CD14-positive monocyte (primary cell): ENCODE data around the gene SPG21. TPM values are rescaled to one million over a fixed set of nuclear protein-coding genes. Genes with fewer than 3 reads are reported as not detected.
"Not testable (repeated sequence)": the region's sequence is repeated elsewhere in the genome, so short reads cannot be mapped to it uniquely, and the experiment has no call there.

Experiments
- DNase-seq, 3 donors: peaks; one replicate each; pipeline ENCODE4 v3.0.0-alpha.2; 2011 to 2022
- H2AFZ ChIP-seq: 2 replicates; pipeline ENCODE4 v1.6.0; 2012; ENCODE audit warnings: mild to moderate bottlenecking, low read depth, low read length, inconsistent platforms; ENCODE audit not compliant: insufficient read depth, poor library complexity, severe bottlenecking
- H3K27ac ChIP-seq, 2 donors: 1 replicate in 1 of 2; 2 replicates in 1 of 2; pipeline ENCODE4 v1.5.1; 2012 to 2013; ENCODE audit warnings: low read length in 2 of 2, control low read depth in 1 of 2, inconsistent platforms in 1 of 2, low read depth in 1 of 2, mild to moderate bottlenecking in 1 of 2
- H3K27me3 ChIP-seq, 2 donors: one replicate each; pipeline versions ENCODE4 v1.6.0 to v1.6.1; 2011 to 2013; ENCODE audit warnings: low read length in 2 of 2; ENCODE audit not compliant: control insufficient read depth in 2 of 2, insufficient read depth in 2 of 2
- H3K36me3 ChIP-seq, 2 donors: replicated peaks in 1 of 2; 1 replicate in 1 of 2; 2 replicates in 1 of 2; pipeline versions ENCODE4 v1.5.1 to v1.6.1; 2012 to 2013; ENCODE audit warnings: low read length in 2 of 2, control low read depth in 1 of 2, inconsistent platforms in 1 of 2, mild to moderate bottlenecking in 1 of 2; ENCODE audit not compliant: insufficient read depth in 2 of 2, control insufficient read depth in 1 of 2
- H3K4me1 ChIP-seq, 2 donors: 1 replicate in 1 of 2; 2 replicates in 1 of 2; pipeline versions ENCODE4 v1.5.1 to v1.6.1; 2012 to 2013; ENCODE audit warnings: low read length in 2 of 2, control low read depth in 1 of 2, inconsistent platforms in 1 of 2, mild to moderate bottlenecking in 1 of 2, moderate library complexity in 1 of 2; ENCODE audit not compliant: insufficient read depth in 2 of 2, control insufficient read depth in 1 of 2
- H3K4me2 ChIP-seq: replicated peaks from 2 replicates; pipeline ENCODE3; 2012; ENCODE audit warnings: low read length, moderate library complexity, mild to moderate bottlenecking; ENCODE audit not compliant: poor library complexity, severe bottlenecking; ENCODE audit errors: extremely low read depth
- H3K4me3 ChIP-seq, 3 experiments: fragments of 200-600 bp in 1 of 3; sonication (generic) in 1 of 3; replicated peaks in 1 of 3; 1 replicate in 2 of 3; 2 replicates in 1 of 3; pipeline ENCODE4 v1.5.1; 2011 to 2013; ENCODE audit warnings: low read length in 3 of 3, mild to moderate bottlenecking in 3 of 3, control low read depth in 2 of 3, low read depth in 2 of 3, inconsistent platforms in 1 of 3, moderate library complexity in 1 of 3
- H3K79me2 ChIP-seq: 2 replicates; pipeline ENCODE4 v1.6.0; 2012; ENCODE audit warnings: mild to moderate bottlenecking, control low read depth, inconsistent platforms, low read length, moderate library complexity; ENCODE audit not compliant: insufficient read depth
- H3K9ac ChIP-seq: 2 replicates; pipeline ENCODE4 v1.6.0; 2017; ENCODE audit warnings: low read length, mild to moderate bottlenecking; ENCODE audit not compliant: insufficient read depth, poor library complexity, severe bottlenecking
- H3K9me3 ChIP-seq, 2 donors: replicated peaks in 1 of 2; 1 replicate in 1 of 2; 2 replicates in 1 of 2; pipeline versions ENCODE4 v1.5.1 to v1.6.1; 2012 to 2013; ENCODE audit warnings: low read length in 2 of 2, control low read depth in 1 of 2; ENCODE audit not compliant: control insufficient read depth in 1 of 2, insufficient read depth in 1 of 2
- H4K20me1 ChIP-seq: 2 replicates; pipeline ENCODE4 v1.6.0; 2012; ENCODE audit warnings: mild to moderate bottlenecking, low read length, control low read depth, moderate library complexity; ENCODE audit not compliant: insufficient read depth
- H3K27ac Mint-ChIP-seq, 7 donors: one replicate each; pipeline ENCODE4 v1.8.0; 2020; ENCODE audit warnings: mild to moderate bottlenecking in 7 of 7, mixed read lengths in 7 of 7, moderate library complexity in 6 of 7, inconsistent platforms in 2 of 7
- H3K27me3 Mint-ChIP-seq, 3 donors: one replicate each; pipeline ENCODE4 v1.8.0; 2021 to 2022; ENCODE audit warnings: low read depth in 3 of 3, mild to moderate bottlenecking in 3 of 3, mixed read lengths in 3 of 3, moderate library complexity in 3 of 3, inconsistent platforms in 1 of 3
- H3K36me3 Mint-ChIP-seq, 2 donors: one replicate each; pipeline ENCODE4 v1.8.0; 2020; ENCODE audit warnings: mixed read lengths in 2 of 2, inconsistent platforms in 1 of 2, mild to moderate bottlenecking in 1 of 2
- H3K4me1 Mint-ChIP-seq: one replicate; pipeline ENCODE4 v1.8.0; 2020; ENCODE audit warnings: mild to moderate bottlenecking, mixed read lengths
- H3K4me3 Mint-ChIP-seq, 2 donors: one replicate each; pipeline ENCODE4 v1.8.0; 2020; ENCODE audit warnings: mild to moderate bottlenecking in 2 of 2, mixed read lengths in 2 of 2, moderate library complexity in 1 of 2
- H3K9me3 Mint-ChIP-seq, 7 donors: one replicate each; pipeline ENCODE4 v1.8.0; 2020 to 2022; ENCODE audit warnings: mixed read lengths in 7 of 7, mild to moderate bottlenecking in 6 of 7, moderate library complexity in 6 of 7, inconsistent platforms in 2 of 7
- WGBS: methylation state at CpG from one replicate; pipeline ENCODE4 v1.1.5; 2013; ENCODE audit warnings: missing lambda C conversion rate; ENCODE audit not compliant: insufficient coverage; 5-methylcytosine and 5-hydroxymethylcytosine counted together
- intact Hi-C, 2 donors: fragments of 100-400 bp; cut with micrococcal nuclease; formaldehyde crosslinking; loops; one replicate each; pipeline versions ENCODE4 v1.15.0 to v1.15.1; 2023
- polyA plus RNA-seq, 3 donors: library from polyadenylated mRNA; depleted of rRNA in 1 of 3; unstranded in 2 of 3; stranded (reverse) in 1 of 3; fragments of 300-500 nt in 2 of 3; fragments of >200 nt in 1 of 3; fragmentation: Illumina TruSeq in 2 of 3; gene quantifications; 1 replicate in 2 of 3; 2 replicates in 1 of 3; pipeline ENCODE4 v1.2.3, GENCODE V29; 2012 to 2021
- TF ChIP-seq, protein P1 (sequence below): fragments of 200-600 bp; IDR thresholded peaks from one replicate; pipeline ENCODE4 v1.8.0; 2022; ENCODE audit warnings: antibody characterized with exemption, mild to moderate bottlenecking

Gene SPG21
- polyA plus RNA-seq, 3 donors = 102 to 375 (median 358) TPM

DNA sequence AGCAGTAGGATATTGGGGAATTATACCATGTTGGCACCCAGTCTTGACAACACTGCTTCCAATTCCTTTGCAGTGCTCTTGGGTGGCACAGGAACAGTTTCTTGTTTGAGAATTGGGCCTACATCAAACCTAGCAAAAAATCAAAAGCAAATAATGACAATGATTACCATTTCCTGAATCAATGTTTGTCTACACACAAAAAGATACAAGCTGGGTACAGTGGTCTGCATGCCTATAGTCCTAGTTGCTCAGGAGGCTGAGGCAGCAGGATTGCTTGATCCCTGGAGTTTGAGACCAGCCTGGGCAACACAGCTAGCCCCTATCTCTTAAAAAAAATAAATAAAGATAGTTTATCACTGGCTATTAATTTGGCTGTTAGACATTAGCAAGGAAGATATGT, 31.8 kb upstream of the SPG21 start:
- H3K9me3 Mint-ChIP-seq = no peaks in the 10 kb centered on the region
- H3K27ac ChIP-seq = no peak overlapping the region
- no peak overlapping the region for H3K4me3 Mint-ChIP-seq
- no peaks in the 10 kb centered on the region for H3K27me3 Mint-ChIP-seq
- H3K4me2 ChIP-seq = no peak overlapping the region
- H4K20me1 ChIP-seq = no peaks in the 10 kb centered on the region
- no peaks in the 10 kb centered on the region for H3K27me3 ChIP-seq
- no peak overlapping the region for H2AFZ ChIP-seq
- H3K4me1 ChIP-seq = no peaks in the 10 kb centered on the region
- intact Hi-C loops = no loop called here
- peaks cover 65 to 78% of the 10 kb centered on the region in 2 donors for H3K36me3 Mint-ChIP-seq
- no peaks in the 10 kb centered on the region for H3K4me1 Mint-ChIP-seq
- H3K79me2 ChIP-seq = no peaks in the 10 kb centered on the region
- no peak overlapping the region for H3K27ac Mint-ChIP-seq
- H3K36me3 ChIP-seq = peaks cover 52 to 91% of the 10 kb centered on the region in 2 donors
- DNase-seq = no peak
- H3K4me3 ChIP-seq = no peak overlapping the region
- H3K9me3 ChIP-seq = no peaks in the 10 kb centered on the region
- TF ChIP-seq, protein P1, sequence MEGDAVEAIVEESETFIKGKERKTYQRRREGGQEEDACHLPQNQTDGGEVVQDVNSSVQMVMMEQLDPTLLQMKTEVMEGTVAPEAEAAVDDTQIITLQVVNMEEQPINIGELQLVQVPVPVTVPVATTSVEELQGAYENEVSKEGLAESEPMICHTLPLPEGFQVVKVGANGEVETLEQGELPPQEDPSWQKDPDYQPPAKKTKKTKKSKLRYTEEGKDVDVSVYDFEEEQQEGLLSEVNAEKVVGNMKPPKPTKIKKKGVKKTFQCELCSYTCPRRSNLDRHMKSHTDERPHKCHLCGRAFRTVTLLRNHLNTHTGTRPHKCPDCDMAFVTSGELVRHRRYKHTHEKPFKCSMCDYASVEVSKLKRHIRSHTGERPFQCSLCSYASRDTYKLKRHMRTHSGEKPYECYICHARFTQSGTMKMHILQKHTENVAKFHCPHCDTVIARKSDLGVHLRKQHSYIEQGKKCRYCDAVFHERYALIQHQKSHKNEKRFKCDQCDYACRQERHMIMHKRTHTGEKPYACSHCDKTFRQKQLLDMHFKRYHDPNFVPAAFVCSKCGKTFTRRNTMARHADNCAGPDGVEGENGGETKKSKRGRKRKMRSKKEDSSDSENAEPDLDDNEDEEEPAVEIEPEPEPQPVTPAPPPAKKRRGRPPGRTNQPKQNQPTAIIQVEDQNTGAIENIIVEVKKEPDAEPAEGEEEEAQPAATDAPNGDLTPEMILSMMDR = no peak
- H3K9ac ChIP-seq = no peak overlapping the region

DNA sequence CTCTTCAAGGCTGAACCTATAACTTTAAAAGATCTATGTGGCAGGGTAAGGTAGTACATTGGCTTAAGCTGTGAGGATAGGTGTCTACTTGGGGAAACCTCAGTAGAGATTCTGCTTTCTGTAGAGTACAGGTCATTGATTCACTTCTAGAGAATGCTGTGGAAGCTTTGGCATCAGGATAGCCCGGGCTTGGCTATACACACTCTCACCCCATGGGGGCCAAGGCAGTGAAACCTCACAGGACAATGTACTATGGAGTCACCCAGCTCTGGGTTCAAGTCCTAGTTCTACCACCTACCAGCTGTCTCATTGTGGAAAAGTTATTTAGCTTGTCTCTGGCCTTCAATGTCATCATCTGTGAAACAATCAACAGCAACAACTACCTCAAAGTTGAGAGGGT, 30.7 kb upstream of the SPG21 start:
- Mint-ChIP-seq H3K4me3 (no peak overlapping the region), H3K4me1 (no peaks in the 10 kb centered on the region), H3K27me3 (no peaks in the 10 kb centered on the region), H3K9me3 (no peaks in the 10 kb centered on the region), H3K36me3 (peaks cover 63 to 76% of the 10 kb centered on the region in 2 donors), H3K27ac (no peak overlapping the region)
- H2AFZ ChIP-seq = no peak overlapping the region
- no peaks in the 10 kb centered on the region for H4K20me1 ChIP-seq
- intact Hi-C loops = no loop called here
- H3K4me3 ChIP-seq = no peak overlapping the region
- TF ChIP-seq, protein P1 = no peak
- no peak overlapping the region for H3K27ac ChIP-seq
- no peaks in the 10 kb centered on the region for H3K4me1 ChIP-seq
- no peaks in the 10 kb centered on the region for H3K9me3 ChIP-seq
- DNase-seq = no peak
- H3K9ac ChIP-seq = no peak overlapping the region
- H3K36me3 ChIP-seq = peaks cover 53 to 90% of the 10 kb centered on the region in 2 donors
- no peaks in the 10 kb centered on the region for H3K79me2 ChIP-seq
- H3K4me2 ChIP-seq = no peak overlapping the region
- no peaks in the 10 kb centered on the region for H3K27me3 ChIP-seq
- WGBS = no CpG with 5 or more reads among the region's 1 CpG

DNA sequence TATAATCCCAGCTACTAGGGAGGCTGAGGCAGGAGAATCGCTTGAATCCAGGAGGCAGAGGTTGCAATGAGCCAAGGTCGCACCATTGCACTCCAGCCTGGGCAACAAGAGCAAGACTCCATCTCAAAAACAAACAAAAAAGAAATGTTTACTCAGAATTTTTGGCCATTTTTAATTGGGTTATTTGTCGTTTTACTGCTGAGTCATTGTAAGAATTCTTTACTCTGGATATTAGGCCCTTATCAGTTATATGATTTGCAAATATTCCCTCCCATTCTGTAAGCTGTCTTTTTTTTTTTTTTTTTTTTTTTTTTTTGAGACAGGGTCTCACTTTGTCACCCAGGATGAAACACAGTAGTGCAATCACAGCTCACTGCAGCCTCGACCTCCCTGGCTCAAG, 21.5 kb upstream of the SPG21 start:
- H3K4me2 ChIP-seq, H3K27me3 Mint-ChIP-seq, H4K20me1 ChIP-seq, H3K4me3 Mint-ChIP-seq, H3K4me1 Mint-ChIP-seq, H3K27ac ChIP-seq, H3K79me2 ChIP-seq, H2AFZ ChIP-seq, H3K27me3 ChIP-seq, H3K4me1 ChIP-seq, H3K27ac Mint-ChIP-seq, H3K4me3 ChIP-seq, H3K9ac ChIP-seq, intact Hi-C loops, DNase-seq: not testable (repeated sequence)
- Mint-ChIP-seq H3K9me3 (peaks cover 5 to 22% (median 15%) of the 10 kb centered on the region in 7 donors), H3K36me3 (peaks cover 36 to 48% of the 10 kb centered on the region in 2 donors)
- 80% methylated on average over 1 of the region's 4 CpGs for WGBS
- peaks cover 26 to 44% of the 10 kb centered on the region in 2 donors for H3K36me3 ChIP-seq
- peaks cover 12 to 13% of the 10 kb centered on the region in 2 donors for H3K9me3 ChIP-seq
